ENCODE results near the gene WT1. TPM values are rescaled to one million over a fixed set of nuclear protein-coding genes. Genes with fewer than 3 reads are reported as not detected.

WT1 gene
- total RNA-seq, 1 experiment from 2014 or later, result 6.4 TPM

Other genes with a start within 250 kb of the WT1 start
- gene EIF3M, start 148.3 kb upstream of the WT1 start, total RNA-seq (2014; rRNA removed; shearing (Covaris generic)), result 750 and 872 TPM in 2 replicates

Data from A172 (cell line).